HCT116 (cell line): ENCODE measurements around the gene ATF2. TPM values are rescaled to one million over a fixed set of nuclear protein-coding genes. Genes with fewer than 3 reads are reported as not detected.

Experiments used
- ATAC-seq: fragments of 200-7000 bp; cut with Tn5 transposase; 2 replicates; pipeline ENCODE4 v1.9.1; 2020; ENCODE audit warnings: mild to moderate bottlenecking, moderate library complexity
- BruUV-seq: library from RNA; stranded (reverse); fragments of 400-500 nt; replicated peaks from 2 replicates; lab custom pipeline; 2021; lab: Mats Ljungman, UMichigan
- CTCF ChIA-PET: fragments of 300-600 bp; sonication (Branson Sonifier 250); formaldehyde crosslinking; loops from one replicate; lab custom pipeline; 2021; ENCODE audit warnings: antibody characterized with exemption; lab: Charles Lee
- POLR2A ChIA-PET: fragments of 300-600, 350-600 bp; sonication (Branson Sonifier 250); formaldehyde crosslinking; loops from one replicate; lab custom pipeline; 2021; ENCODE audit warnings: antibody characterized with exemption; lab: Charles Lee
- RAD21 ChIA-PET, 2 experiments: fragments of 300-600 bp; sonication (Branson Sonifier 250); formaldehyde crosslinking; loops; one replicate each; lab custom pipeline; 2023; ENCODE audit warnings: low total read pairs in 2 of 2; ENCODE audit not compliant: uncharacterized antibody in 2 of 2, unreplicated experiment in 2 of 2, low non-redundant PET in 1 of 2; lab: Charles Lee
- DNase-seq: peaks from one replicate; pipeline ENCODE4 v3.0.0-alpha.2; 2010; ENCODE audit warnings: low read depth, low spot score
- H2AFZ ChIP-seq: fragments of 200-600 bp; shearing (Covaris generic), sonication (generic); 2 replicates; pipeline ENCODE4 v1.6.1; 2017; ENCODE audit warnings: low read depth, mixed run types, mixed read lengths, antibody characterized with exemption, low read length; ENCODE audit not compliant: poor library complexity, severe bottlenecking
- H3K27ac ChIP-seq: 2 replicates; pipeline ENCODE4 v1.5.1; 2012; ENCODE audit warnings: low read depth, low read length
- H3K27me3 ChIP-seq: fragments of 200-600 bp; sonication (generic); 2 replicates; pipeline ENCODE4 v1.6.1; 2016; ENCODE audit warnings: mixed run types, low read length, mixed read lengths; ENCODE audit not compliant: insufficient read depth
- H3K36me3 ChIP-seq, 2 experiments: fragments of 200-500 bp in 1 of 2; fragments of 200-600 bp in 1 of 2; sonication (Bioruptor generic) in 1 of 2; sonication (generic) in 1 of 2; 2 replicates each; pipeline versions ENCODE4 v1.5.1 to v1.6.1; 2014 to 2016; ENCODE audit warnings: low read length in 2 of 2, inconsistent platforms in 1 of 2, mixed read lengths in 1 of 2, mixed run types in 1 of 2; ENCODE audit not compliant: insufficient read depth in 2 of 2, control insufficient read depth in 1 of 2
- H3K4me1 ChIP-seq, 2 experiments: fragments of 200-600 bp in 1 of 2; sonication (generic) in 1 of 2; 2 replicates each; pipeline versions ENCODE4 v1.5.1 to v1.6.1; 2012 to 2017; ENCODE audit warnings: low read length in 2 of 2, inconsistent platforms in 1 of 2, mild to moderate bottlenecking in 1 of 2, mixed read lengths in 1 of 2, mixed run types in 1 of 2, moderate library complexity in 1 of 2; ENCODE audit not compliant: insufficient read depth in 2 of 2, control insufficient read depth in 1 of 2
- H3K4me2 ChIP-seq: fragments of 200-600 bp; sonication (generic); 2 replicates; pipeline ENCODE4 v1.6.1; 2017; ENCODE audit warnings: mixed run types, low read length, mixed read lengths
- H3K4me3 ChIP-seq, 2 experiments: fragments of 200-600 bp in 1 of 2; sonication (generic) in 1 of 2; replicated peaks in 1 of 2; 2 replicates each; pipeline ENCODE4 v1.5.1; 2011 to 2016; ENCODE audit warnings: low read length in 2 of 2, control low read depth in 1 of 2, low read depth in 1 of 2, mild to moderate bottlenecking in 1 of 2, mixed read lengths in 1 of 2, mixed run types in 1 of 2
- H3K79me2 ChIP-seq: fragments of 200-600 bp; sonication (generic); 2 replicates; pipeline ENCODE4 v1.6.1; 2017; ENCODE audit warnings: mild to moderate bottlenecking, mixed run types, low read length, moderate library complexity, mixed read lengths; ENCODE audit not compliant: insufficient read depth
- H3K9ac ChIP-seq: fragments of 200-600 bp; sonication (generic); 2 replicates; pipeline ENCODE4 v1.6.1; 2016; ENCODE audit warnings: low read length, mixed read lengths
- H3K9me2 ChIP-seq: fragments of 200-600 bp; sonication (generic), shearing (Covaris generic); 2 replicates; pipeline ENCODE4 v1.6.1; 2017; ENCODE audit warnings: mixed run types, mild to moderate bottlenecking, moderate library complexity; ENCODE audit not compliant: insufficient read depth
- H3K9me3 ChIP-seq, 2 experiments: fragments of 200-500 bp in 1 of 2; fragments of 200-600 bp in 1 of 2; sonication (Bioruptor generic) in 1 of 2; sonication (generic) in 1 of 2; 2 replicates each; pipeline ENCODE4 v1.6.1; 2014 to 2017; ENCODE audit warnings: low read length in 2 of 2, mixed read lengths in 2 of 2, inconsistent platforms in 1 of 2, low read depth in 1 of 2, mild to moderate bottlenecking in 1 of 2, mixed run types in 1 of 2, moderate library complexity in 1 of 2; ENCODE audit not compliant: control insufficient read depth in 1 of 2, insufficient read depth in 1 of 2
- H4K20me1 ChIP-seq: fragments of 200-600 bp; sonication (generic), shearing (Covaris generic); 2 replicates; pipeline ENCODE4 v1.6.1; 2017; ENCODE audit warnings: mixed run types, mild to moderate bottlenecking, moderate library complexity; ENCODE audit not compliant: insufficient read depth
- ATF3 ChIP-seq: IDR thresholded peaks from 2 replicates; pipeline ENCODE4 v1.6.1; 2012
- CBX3 ChIP-seq: IDR thresholded peaks from 2 replicates; pipeline ENCODE4 v1.6.1; 2012; ENCODE audit warnings: low read depth
- CTCF ChIP-seq, 3 experiments: fragments of 200-600 bp in 1 of 3; sonication (generic) in 1 of 3; IDR thresholded peaks in 2 of 3; conservative IDR thresholded peaks in 1 of 3; 2 replicates each; pipeline ENCODE4 v1.5.1; 2012 to 2017; ENCODE audit warnings: low read depth in 2 of 3, low read length in 2 of 3, antibody characterized with exemption in 1 of 3, borderline replicate concordance in 1 of 3, control low read depth in 1 of 3, mild to moderate bottlenecking in 1 of 3, mixed read lengths in 1 of 3, mixed run types in 1 of 3, moderate library complexity in 1 of 3; ENCODE audit not compliant: insufficient read depth in 1 of 3
- ELF1 ChIP-seq: IDR thresholded peaks from 2 replicates; pipeline ENCODE4 v1.6.1; 2012; ENCODE audit warnings: low read depth, borderline replicate concordance
- EZH2 ChIP-seq: fragments of 200-600 bp; sonication (generic); IDR thresholded peaks from 2 replicates; pipeline ENCODE4 v1.6.1; 2017; ENCODE audit warnings: antibody characterized with exemption, mixed run types
- JUND ChIP-seq: IDR thresholded peaks from 2 replicates; pipeline ENCODE4 v1.6.1; 2012
- MAX ChIP-seq: IDR thresholded peaks from 2 replicates; pipeline ENCODE4 v1.6.1; 2012
- POLR2AphosphoS5 ChIP-seq: IDR thresholded peaks from 2 replicates; pipeline ENCODE4 v1.6.1; 2011; ENCODE audit warnings: mild to moderate bottlenecking, low read depth, low read length, moderate library complexity
- RAD21 ChIP-seq: IDR thresholded peaks from 2 replicates; pipeline ENCODE4 v1.6.1; 2012; ENCODE audit warnings: low read depth, mild to moderate bottlenecking
- REST ChIP-seq: IDR thresholded peaks from 2 replicates; pipeline ENCODE4 v1.6.1; 2012; ENCODE audit warnings: low read depth
- SIN3A ChIP-seq: IDR thresholded peaks from 2 replicates; pipeline ENCODE4 v1.6.1; 2012; ENCODE audit warnings: low read depth
- SRF ChIP-seq: IDR thresholded peaks from 2 replicates; pipeline ENCODE4 v1.6.1; 2012; ENCODE audit warnings: low read depth
- TCF7L2 ChIP-seq: IDR thresholded peaks from 2 replicates; pipeline ENCODE4 v1.7.0; 2011; ENCODE audit warnings: borderline replicate concordance, inconsistent platforms; ENCODE audit not compliant: insufficient read depth, insufficient read length; ENCODE audit errors: extremely low read depth
- intact Hi-C: fragments of 100-400 bp; cut with micrococcal nuclease; formaldehyde crosslinking; loops from 2 replicates; pipeline ENCODE4 v1.10.0; 2022
- total RNA-seq: library from RNA; stranded (reverse); gene quantifications from one replicate; pipeline ENCODE4 v1.2.1, GENCODE V29; 2021; ENCODE audit not compliant: unreplicated experiment

The ATF2 gene
- total RNA-seq, 1 experiment from 2014 or later, result 29.6 TPM

- TF ChIP-seq REST, result no peak
- no peak for TF ChIP-seq EZH2
- TF ChIP-seq CBX3, result no peak
Observed at GRCh38 chr2:175064797-175065196, 103.2 kb downstream of the ATF2 start (continued).

- no peaks in the 10 kb centered on the region for H3K79me2 ChIP-seq
- intact Hi-C loops, result no loop called here
- no TSS peak for BruUV-seq
- H4K20me1 ChIP-seq, result no peaks in the 10 kb centered on the region
- no peak overlapping the region for H3K9ac ChIP-seq
- ChIA-PET CTCF (no interaction called here), RAD21 (no interaction called here)
- no peaks in the 10 kb centered on the region for H3K4me1 ChIP-seq
- no peak overlapping the region for H3K4me2 ChIP-seq
- no peaks in the 10 kb centered on the region for H3K36me3 ChIP-seq
- no peak for DNase-seq
- no peak overlapping the region for H3K4me3 ChIP-seq
- no peak for TF ChIP-seq TCF7L2
- TF ChIP-seq JUND, result no peak
- TF ChIP-seq ATF3, result no peak
- no peak for TF ChIP-seq SRF
- TF ChIP-seq ELF1, result no peak
- no peak for TF ChIP-seq EZH2
- no peak for TF ChIP-seq MAX
- no peak for TF ChIP-seq CTCF (IDR thresholded peaks at IDR 0.05 in 2 of 3, conservative IDR thresholded peaks at IDR 0.05 in 1 of 3; ENCODE audit: borderline replicate concordance in 1 of 3, insufficient read depth in 1 of 3, low read depth in 2 of 3, low read length in 2 of 3)
- no peak for TF ChIP-seq POLR2AphosphoS5
- no peak for TF ChIP-seq SIN3A
- no peak for TF ChIP-seq RAD21
- TF ChIP-seq, all 23 proteins: peak for 0
- POLR2A ChIA-PET, result no interaction called here
- Histone ChIP-seq H3K27ac (no peak overlapping the region), H3K27me3 (no peaks in the 10 kb centered on the region), H3K9me3 (no peaks in the 10 kb centered on the region), H3K9me2 (no peaks in the 10 kb centered on the region), H2AFZ (no peak overlapping the region)
- no peak for ATAC-seq
Observed at GRCh38 chr2:175063741-175064140, 104.3 kb downstream of the ATF2 start.
